ENCODE measurements around the gene ITGA3.

ITGA3 gene

DNA sequence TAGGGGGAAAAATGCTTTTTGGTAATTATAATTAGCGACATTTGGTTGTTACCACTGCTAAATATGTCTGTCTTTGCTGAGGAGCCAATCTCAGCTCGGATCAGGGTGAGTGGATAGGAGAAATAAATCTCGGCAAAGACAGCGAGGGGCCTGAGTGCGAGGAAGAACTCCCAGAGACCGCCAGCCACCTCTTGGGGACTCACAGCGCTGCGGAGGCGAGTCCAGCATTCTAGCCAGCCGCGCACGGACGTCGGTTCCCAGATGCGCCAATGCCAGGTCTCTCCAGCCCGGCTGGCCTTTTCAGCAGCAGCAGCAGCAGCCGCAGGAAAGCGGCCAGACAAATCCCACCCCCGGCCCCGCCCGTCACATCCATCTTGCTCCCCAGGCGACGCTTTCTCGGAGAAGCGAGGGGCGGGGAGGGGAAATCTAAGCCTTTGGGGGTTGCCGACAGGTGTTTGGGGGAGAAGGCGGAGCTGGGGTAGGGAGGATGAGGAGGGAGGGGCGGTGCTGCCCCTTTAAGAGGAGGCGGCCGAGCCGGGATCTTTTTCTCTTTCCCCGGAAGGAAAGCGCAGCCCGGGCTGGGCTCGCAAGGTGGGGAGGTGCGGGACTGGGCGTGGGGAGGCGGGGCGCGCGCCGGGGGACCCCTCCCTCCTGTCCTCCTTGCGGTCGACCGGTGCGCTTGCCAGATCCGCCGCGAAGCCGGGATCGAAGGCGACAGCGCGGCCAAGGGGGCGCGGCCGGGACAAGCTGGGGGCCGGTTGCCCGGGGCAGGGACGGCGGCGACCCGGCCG is at the start of gene ITGA3:
Gene ITGA3 (plus strand): TSS at position 685 of the 791 bp plus-strand sequence. CDS start 330 bp downstream, outside the sequence.
- Histone ChIP-seq H3K36me3 (ENCODE audit: low read length) (no peaks in the 10 kb centered on the region), H3K9ac (ENCODE audit: low read length) (peak within 1 kb of the TSS; percentile 55), H3K27me3 (ENCODE audit: low read length) (no peaks in the 10 kb centered on the region), H3F3A (ENCODE audit: insufficient read depth) (no peaks in the 10 kb centered on the region), H2AFZ (ENCODE audit: low read depth, low read length, severe bottlenecking) (peak within 1 kb of the TSS; percentile 89), H3K79me2 (ENCODE audit: insufficient read depth, low read length) (no peaks in the 10 kb centered on the region), H3K27ac (ENCODE audit: low read depth, low read length) (no peak within 1 kb of the TSS), H4K20me1 (ENCODE audit: low read depth, low read length) (no peaks in the 10 kb centered on the region), H3K9me2 (replicated peaks; ENCODE audit: insufficient read depth, low read length) (no peaks in the 10 kb centered on the region), H3K4me3 (ENCODE audit: insufficient read depth, low read length, poor library complexity, severe bottlenecking) (peak within 1 kb of the TSS; percentile 62), H3K9me3 (ENCODE audit: insufficient read depth, low read length) (no peaks in the 10 kb centered on the region), H3K4me2 (ENCODE audit: low read depth, low read length, poor library complexity, severe bottlenecking) (peak within 1 kb of the TSS; percentile 76)
- no peak for TF ChIP-seq CTCF (IDR thresholded peaks at IDR 0.05; ENCODE audit: insufficient read depth, low read length, poor library complexity, severe bottlenecking)
- no peak for TF ChIP-seq EZH2phosphoT487 (conservative IDR thresholded peaks at IDR 0.05; ENCODE audit: low read length)

DNA sequence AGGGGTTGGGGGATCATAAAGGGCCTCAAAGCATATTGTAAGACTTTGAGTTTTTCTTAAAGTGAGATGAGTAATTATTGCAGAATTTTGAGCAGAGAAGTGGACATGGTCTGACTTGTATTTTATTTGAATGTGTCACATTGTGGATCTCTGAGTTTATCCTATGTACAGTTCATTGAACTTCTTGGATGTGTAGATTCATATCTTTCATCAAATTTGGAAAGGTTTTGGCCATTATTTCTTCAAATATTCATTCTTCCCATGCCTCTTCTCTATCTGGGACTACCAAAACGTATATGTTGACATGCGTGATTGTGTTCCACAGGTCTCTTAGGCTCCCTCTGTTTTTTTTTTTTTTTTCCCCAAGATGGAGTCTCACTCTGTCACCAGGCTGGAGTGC is 46.6 kb upstream of the ITGA3 start:
- no peaks in the 10 kb centered on the region for H3F3A ChIP-seq (ENCODE audit: insufficient read depth)
- H3K9me2 ChIP-seq (replicated peaks; ENCODE audit: insufficient read depth, low read length): no peaks in the 10 kb centered on the region
- H4K20me1 ChIP-seq (ENCODE audit: low read depth, low read length): no peaks in the 10 kb centered on the region
- H3K79me2 ChIP-seq (ENCODE audit: insufficient read depth, low read length): no peaks in the 10 kb centered on the region
- no peaks in the 10 kb centered on the region; the same call in 1 of the 2 replicates for H3K9me3 ChIP-seq (ENCODE audit: insufficient read depth, low read length)
- H3K4me3 ChIP-seq (ENCODE audit: insufficient read depth, low read length, poor library complexity, severe bottlenecking): no peak overlapping the region
- H3K27ac ChIP-seq (ENCODE audit: low read depth, low read length): no peak overlapping the region
- H3K4me2 ChIP-seq (ENCODE audit: low read depth, low read length, poor library complexity, severe bottlenecking): no peak overlapping the region
- no peaks in the 10 kb centered on the region for H3K36me3 ChIP-seq (ENCODE audit: low read length)
- H3K9ac ChIP-seq (ENCODE audit: low read length): no peak overlapping the region
- no peak for TF ChIP-seq CTCF (IDR thresholded peaks at IDR 0.05; ENCODE audit: insufficient read depth, low read length, poor library complexity, severe bottlenecking)
- no peak for TF ChIP-seq EZH2phosphoT487 (conservative IDR thresholded peaks at IDR 0.05; ENCODE audit: low read length)
- H3K27me3 ChIP-seq (ENCODE audit: low read length): no peaks in the 10 kb centered on the region
- H2AFZ ChIP-seq (ENCODE audit: low read depth, low read length, severe bottlenecking): no peak overlapping the region

GRCh38 chr17:50013079-50013478 is 42.8 kb upstream of the ITGA3 start:
- Histone ChIP-seq H3K79me2 (ENCODE audit: insufficient read depth, low read length) (no peaks in the 10 kb centered on the region), H3K27ac (ENCODE audit: low read depth, low read length) (no peak overlapping the region), H3K4me3 (ENCODE audit: insufficient read depth, low read length, poor library complexity, severe bottlenecking) (no peak overlapping the region), H3K9me2 (replicated peaks; ENCODE audit: insufficient read depth, low read length) (no peaks in the 10 kb centered on the region), H3K9me3 (ENCODE audit: insufficient read depth, low read length) (no peaks in the 10 kb centered on the region; the same call in 1 of the 2 replicates), H3K27me3 (ENCODE audit: low read length) (no peaks in the 10 kb centered on the region), H3F3A (ENCODE audit: insufficient read depth) (no peaks in the 10 kb centered on the region), H3K4me2 (ENCODE audit: low read depth, low read length, poor library complexity, severe bottlenecking) (no peak overlapping the region), H2AFZ (ENCODE audit: low read depth, low read length, severe bottlenecking) (no peak overlapping the region), H4K20me1 (ENCODE audit: low read depth, low read length) (no peaks in the 10 kb centered on the region), H3K9ac (ENCODE audit: low read length) (no peak overlapping the region), H3K36me3 (ENCODE audit: low read length) (no peaks in the 10 kb centered on the region)
- TF ChIP-seq CTCF (IDR thresholded peaks at IDR 0.05; ENCODE audit: insufficient read depth, low read length, poor library complexity, severe bottlenecking): no peak
- no peak for TF ChIP-seq EZH2phosphoT487 (conservative IDR thresholded peaks at IDR 0.05; ENCODE audit: low read length)

Measured in SU-DHL-6 (cell line).